Measurements from ENCODE around the gene MICALL2.
"Not testable (repeated sequence)": the region's sequence is repeated elsewhere in the genome, so short reads cannot be mapped to it uniquely, and the experiment has no call there.

Gene MICALL2

DNA sequence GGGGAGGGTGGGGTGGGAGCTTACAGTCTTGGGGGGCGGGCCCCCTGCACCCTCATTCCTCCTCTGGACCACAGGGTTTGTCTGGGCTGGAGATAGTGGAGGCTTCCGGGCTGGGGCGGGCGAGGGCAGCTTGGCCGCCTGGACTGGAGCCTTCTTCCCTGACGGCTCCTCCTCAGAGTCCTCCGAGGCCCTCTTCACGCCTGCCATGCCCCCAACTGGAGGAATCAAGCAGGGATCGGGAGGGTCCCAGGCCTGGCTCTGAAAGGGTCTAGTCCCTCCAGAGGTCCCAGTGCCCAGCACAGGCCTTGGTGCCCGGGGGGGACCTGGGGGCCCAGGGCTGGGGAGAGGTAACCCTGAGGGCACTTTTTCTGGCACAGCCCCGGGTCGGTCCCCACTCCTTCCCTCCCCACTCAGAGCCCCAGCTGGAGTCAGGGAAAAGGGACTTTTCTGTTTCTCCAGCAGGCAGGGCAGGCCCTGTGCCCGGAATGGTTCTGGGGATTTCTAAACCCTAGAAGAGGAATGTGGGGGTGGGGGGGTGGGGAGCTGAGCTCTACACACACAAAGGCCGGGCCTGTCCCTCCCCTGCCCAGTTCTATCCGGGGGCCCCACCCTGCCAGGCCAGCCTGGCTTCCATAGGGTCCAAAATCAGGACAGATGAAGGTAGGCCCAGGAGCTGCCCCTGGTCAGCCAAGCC, 11.6 kb downstream of the MICALL2 start:
- no peak for DNase-seq (ENCODE audit: low read depth)

DNA sequence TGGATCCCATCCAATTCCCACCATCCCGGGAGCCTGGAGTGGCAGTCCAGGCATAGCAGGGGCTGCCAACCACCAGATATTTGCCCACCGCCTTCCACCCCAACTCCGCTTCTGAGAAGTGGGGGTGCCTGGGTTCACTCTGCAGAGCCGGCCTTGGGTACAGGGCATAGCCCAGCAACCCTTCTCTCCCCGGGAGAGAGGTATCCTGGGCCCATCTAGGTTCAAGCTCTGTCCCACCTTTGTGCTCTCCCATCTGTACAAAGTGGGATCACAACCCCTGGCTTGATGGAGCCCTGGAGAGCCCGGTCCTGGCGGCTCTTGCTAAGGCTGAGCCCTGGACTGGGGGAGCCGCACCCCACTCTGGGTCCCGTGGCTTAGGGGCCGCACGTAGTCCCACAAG, 12.2 kb downstream of the MICALL2 start:
- no peak for DNase-seq (ENCODE audit: low read depth)

DNA sequence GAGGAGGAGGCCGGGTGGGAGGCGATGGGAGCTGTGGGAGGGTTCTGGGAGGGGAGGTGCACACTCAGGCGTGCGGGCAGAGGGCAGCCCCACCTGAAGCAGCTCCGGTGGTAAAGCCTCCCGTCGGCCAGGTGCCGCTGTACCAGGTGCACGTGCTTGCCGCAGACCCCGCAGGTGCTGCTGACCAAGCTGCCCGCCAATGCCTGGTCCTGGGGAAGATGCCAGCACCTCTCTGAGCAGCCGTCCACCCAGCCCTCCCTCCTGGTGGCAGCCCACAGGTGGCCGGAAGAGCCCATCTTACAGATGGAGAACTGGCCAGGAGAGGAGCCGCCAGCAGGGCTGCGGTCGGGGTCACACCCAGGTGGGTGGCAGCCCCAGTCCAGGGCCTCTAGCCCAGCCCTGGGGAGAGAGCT, 12.6 kb downstream of the MICALL2 start:
- no peak for DNase-seq (ENCODE audit: low read depth)

DNA sequence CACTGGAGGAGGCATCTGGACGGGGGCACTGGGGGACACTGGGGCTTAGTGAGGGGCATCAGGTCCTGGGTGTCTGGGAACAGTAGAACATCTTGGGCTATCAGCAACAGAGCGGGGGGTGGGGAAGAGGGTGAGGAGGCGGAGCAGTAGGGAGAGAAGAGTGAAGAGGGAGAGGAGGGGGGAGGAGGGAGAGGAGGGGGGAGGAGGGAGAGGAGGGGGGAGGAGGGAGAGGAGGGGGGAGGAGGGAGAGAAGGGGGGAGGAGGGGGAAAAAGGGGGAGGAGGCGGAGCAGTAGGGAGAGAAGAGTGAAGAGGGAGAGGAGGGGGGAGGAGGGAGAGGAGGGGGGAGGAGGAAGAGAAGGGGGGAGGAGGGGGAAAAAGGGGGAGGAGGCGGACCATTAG, 13.2 kb downstream of the MICALL2 start:
- not testable (repeated sequence) for DNase-seq (ENCODE audit: low read depth)

DNA sequence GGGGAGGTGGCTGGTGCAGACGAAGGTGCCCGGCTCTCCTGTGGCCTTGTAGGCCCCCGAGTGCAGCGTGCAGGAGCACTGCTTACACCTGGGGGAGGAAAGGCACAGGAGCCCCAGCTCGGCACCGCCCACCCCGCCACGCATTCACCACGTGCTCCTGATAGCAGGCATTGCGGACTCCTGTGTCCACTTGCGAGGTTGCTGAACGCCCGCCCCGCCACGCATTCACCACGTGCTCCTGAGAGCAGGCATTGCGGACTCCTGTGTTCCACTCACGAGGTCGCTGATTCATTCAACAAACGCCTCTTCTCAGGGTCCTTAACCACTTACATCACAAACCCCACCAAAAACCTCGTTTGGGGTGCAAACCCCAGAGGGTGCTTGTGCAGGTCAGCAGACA, 13.9 kb downstream of the MICALL2 start:
- no peak for DNase-seq (ENCODE audit: low read depth)

DNA sequence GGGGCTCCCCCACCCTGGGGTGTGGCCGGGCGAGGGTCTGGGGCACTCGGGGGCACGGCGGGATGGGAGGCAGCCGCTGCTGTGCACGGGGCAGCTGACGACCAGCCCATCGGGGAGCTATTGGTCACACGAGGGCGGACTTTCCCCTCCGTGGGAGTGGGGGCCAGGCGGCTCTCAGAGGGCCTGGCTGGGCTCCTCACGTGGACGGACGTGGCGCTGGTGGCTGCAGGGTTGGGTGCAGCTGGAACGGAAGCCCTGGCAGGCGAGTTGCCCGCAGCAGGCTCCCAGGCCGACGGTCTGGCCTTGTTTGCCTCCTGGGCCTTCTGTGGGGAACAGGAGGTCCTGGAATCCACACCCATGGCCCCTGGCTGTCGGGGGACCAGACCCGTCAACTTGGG, 14.3 kb downstream of the MICALL2 start:
- DNase-seq (ENCODE audit: low read depth): no peak

DNA sequence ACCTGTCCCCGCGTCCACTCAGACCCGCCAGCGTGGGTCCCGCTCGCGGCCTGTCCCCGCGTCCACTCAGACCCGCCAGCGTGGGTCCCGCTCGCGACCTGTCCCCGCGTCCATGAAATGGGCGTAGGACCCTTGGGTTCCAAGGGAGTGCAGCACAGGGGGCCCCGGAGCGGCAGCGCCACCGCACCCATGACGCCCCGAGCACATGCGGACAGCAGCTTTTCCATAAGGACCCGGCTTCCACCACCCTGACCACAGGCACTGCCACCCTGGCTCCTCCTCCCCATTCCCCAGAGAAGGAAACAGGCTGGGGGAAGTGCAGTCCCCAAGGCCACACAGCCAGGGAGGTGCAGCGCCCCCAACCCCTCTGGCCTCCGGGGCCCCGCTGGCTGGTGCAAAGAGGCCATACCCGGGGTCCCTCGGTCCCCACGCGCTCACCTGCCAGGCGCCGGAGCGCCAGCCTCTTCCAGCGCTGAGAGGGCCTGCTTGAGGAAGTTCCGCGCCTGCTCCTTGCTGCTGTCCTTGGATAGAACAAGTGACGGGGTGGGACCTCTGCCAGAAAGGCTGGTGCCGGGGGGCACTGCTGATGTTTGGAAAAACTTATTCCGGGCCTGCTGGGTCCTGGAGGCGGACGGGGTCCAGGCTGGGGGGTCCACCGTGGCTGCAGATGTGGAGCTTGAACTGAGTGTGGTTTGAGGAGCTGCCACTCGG, 14.9 kb downstream of the MICALL2 start:
- DNase-seq (ENCODE audit: low read depth): no peak

DNA sequence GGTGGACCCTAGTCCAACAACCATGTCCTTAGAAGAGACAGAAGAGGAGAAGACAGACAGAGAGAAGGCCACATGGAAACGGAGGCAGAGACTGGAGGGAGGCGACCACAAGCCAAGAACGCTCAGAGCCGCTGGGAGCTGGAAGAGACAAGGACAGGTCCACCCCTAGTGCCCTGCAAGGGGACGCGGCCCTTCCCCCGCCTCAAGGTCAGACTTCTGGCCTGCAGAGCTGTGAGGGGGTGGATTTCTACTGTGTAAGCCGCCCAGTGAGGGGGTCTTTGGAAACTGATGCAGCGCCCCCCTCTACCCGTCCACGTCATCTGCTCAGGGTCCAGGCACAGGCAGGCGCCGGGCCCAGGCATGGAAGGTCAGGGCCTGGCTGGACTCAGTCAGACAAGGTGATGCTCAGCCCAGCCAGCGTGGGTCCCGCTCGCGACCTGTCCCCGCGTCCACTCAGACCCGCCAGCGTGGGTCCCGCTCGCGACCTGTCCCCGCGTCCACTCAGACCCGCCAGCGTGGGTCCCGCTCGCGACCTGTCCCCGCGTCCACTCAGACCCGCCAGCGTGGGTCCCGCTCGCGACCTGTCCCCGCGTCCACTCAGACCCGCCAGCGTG, 15.6 kb downstream of the MICALL2 start:
- not testable (repeated sequence) for DNase-seq (ENCODE audit: low read depth)

DNA sequence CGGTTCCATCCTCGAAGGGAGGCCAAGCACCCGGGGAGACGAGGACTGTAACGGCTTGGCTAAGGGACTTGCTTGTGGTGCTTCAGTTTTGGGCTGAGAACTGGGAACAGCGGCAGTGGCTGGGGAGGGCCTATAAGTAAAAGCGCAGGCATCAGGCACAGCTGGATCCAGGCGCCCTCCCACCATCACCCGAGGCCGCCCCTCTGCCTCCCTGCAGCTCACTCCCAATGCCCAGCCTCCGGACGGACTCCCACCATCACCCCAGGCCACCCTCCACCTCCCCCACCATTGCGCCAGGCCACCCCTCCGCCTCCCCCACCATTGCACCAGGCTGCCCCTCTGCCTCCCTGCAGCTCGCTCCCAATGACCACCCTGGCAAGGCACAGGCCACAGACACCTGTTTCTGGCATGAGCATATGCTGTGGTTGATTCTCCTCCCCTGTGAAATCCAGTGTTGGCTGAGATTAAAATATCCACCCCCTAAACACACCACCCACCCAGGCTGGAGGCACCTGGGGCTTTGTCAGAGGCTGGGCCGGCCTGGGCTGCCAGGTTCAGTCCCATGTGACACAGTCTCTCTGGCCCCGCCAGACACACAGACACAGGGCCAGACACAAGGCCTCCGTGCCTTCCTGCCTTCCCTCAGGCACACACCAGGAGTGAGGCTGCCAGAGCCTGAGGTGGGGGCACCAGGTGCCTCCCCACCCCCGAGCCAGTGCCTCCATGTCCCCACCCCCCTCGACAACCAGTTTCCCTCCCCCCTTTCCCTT, 16.7 kb downstream of the MICALL2 start:
- no peak for DNase-seq (ENCODE audit: low read depth)

DNA sequence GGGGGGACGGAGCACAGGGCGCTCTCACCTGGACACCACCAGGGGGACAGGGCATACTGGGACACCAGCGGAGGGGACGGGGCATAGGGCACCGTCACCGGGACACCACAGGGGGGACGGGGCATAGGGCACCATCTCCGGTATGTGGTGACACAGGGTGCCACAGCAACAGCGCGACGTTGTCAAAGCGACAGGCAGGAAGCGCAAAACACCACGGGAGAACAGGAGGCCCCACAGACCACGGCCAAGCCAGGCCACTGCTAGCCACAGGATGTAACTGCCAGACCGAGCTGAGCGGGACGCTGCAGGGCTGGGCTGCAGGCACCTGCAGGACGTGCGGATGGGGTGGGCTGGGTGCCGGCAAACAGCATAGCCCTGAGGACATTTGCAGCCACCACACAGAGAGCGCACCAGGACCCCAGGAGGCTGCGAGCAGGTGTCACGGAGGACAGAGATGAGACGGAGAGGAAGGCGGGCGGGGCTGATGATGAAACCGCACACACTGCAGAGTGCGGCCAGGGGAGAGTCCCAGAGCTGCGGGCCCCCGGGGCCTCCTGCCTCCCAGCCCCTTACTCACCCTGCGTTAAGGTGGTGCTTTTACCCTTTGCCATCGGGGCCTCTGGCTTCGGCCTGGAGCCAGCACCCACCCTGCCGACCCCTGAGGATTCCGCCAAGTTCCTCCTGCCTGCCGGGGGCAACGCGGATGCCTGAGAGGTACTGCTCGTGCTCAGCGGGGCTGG, 17.5 kb downstream of the MICALL2 start:
- DNase-seq (ENCODE audit: low read depth): no peak

DNA sequence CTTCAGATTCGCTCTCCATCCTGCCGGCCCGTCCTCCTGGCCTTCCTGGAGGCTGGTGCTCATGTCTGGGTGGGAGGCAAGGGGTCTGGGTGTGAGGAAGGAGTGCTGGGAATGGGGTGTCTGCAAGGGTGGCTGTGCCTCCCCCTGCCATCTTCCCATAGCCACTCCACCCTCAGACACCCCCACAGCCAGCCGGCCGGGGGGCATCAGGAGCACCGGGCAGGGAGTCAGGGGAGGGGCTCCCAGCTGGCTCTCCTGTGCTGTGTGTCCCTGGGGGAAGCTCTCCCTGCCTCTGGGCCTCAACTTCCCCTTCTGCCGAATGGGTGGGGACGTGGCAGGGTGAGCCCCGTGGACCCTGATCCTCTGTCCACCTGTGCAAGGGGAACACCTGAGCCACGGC, 18.6 kb downstream of the MICALL2 start:
- no peak for DNase-seq (ENCODE audit: low read depth)

DNA sequence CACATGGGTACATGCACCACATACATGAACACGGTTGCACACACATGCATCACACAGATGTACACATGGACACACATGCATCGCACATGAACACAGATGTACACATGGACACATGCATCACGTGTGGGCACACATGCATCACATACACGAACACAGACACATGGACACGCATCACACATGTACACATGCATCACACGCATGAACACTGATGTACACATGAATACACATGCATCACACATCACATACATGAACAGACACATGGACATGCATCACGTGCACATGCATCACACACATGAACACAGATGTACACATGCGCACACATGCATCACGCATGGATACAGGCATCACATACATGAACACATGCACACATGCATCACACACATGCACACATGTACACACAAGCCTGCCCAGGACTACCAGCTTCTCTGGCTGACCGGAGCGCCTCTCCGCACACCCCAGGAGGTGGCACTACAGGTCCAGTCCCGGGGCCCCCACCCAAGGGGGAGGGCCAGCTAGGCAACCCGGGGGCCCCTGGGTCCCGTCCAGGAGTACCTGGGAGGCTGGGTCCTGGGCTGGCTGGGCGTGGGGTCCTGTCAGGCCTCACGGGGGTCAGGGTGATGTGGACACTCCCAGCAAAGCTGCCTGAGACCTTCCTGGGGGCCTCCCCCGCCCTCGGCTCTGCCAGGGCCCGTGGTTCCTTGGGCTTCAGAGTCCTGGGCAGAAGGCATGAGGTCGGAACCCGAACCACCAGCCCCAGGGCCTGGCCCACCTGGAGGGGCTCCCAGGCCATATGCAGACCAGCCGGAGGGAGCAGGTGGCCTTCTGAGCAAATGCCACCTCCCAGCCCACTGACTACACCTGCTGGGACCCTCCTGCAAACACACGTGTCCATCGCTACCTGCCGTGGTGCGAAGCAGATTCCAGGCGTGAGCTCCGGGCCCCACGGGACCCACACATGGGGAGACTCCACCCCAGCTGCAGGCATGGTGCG, 19.6 kb downstream of the MICALL2 start:
- DNase-seq (ENCODE audit: low read depth): no peak

DNA sequence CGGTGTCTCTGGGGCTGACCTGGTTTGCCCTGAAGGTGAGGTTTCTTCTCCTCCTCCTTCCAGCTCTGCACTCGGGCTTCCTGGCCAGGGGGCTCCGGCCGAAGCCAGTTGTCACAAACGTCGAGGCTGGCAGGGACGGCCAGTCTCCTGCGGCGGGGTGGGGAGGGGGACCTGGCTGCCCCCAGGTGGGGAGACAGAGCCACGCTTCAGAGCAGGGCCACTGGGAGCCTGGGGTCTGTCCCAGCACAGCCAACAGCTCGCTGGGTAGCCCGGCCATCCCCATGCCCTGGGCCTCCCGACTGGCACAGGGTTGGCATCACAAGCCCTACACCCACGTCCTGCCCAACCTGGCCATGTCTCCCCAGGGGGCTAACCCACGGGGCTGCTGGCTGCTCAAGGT, 20.4 kb downstream of the MICALL2 start:
- no peak for DNase-seq (ENCODE audit: low read depth)

DNA sequence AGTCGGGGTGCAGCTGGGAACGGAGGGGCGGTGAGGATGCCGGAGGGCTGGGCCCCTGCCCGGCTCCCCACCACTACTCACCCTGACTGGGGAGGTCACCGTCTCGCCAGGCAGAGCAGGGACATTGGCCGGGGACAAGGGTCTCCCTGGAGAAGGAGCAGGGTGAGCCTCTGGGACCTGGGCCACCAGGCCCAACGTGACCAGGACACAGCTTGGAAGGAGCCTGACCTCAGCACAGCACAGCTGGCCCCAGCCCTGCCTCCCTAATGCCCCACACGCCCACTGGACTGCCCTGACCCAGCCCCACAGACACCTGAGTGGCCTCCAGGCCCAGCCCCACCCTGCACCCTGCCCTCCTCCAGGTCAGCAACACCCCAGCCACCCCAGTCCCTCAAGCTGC, 21.1 kb downstream of the MICALL2 start:
- no peak for DNase-seq (ENCODE audit: low read depth)

DNA sequence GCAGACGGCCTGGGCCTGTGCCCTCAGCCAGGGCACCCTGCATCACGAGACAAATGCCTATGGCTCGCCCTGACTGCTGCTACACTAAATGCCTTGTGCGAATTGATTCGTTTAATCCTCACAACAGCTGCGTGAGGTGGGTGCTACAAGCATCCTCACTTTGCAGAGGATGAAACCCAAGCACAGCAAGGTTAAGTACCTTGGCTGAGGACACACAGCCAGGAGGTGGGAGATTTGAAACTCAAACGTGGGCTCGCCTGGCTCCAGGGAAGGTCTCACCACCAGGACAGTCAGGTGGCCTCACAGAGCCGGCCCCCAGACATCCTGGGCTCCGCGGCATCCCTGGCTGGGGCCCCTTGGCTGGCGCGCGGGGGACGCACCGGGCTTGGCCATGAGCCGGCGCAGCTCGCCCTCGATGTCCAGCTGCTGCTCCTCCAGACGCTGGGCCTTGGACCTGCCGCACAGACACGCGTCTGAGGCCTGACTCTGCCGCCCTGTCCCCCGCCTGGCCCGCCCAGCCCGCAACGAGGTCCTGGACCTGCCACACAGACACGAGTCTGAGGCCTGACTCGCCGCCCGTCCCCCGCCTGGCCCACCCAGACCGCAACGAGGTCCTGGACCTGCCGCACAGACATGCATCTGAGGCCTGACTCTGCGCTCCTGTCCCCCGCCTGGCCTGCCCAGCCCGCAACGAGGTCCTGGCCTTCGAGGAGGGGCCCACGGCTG, 22.0 kb downstream of the MICALL2 start:
- DNase-seq (ENCODE audit: low read depth): no peak

DNA sequence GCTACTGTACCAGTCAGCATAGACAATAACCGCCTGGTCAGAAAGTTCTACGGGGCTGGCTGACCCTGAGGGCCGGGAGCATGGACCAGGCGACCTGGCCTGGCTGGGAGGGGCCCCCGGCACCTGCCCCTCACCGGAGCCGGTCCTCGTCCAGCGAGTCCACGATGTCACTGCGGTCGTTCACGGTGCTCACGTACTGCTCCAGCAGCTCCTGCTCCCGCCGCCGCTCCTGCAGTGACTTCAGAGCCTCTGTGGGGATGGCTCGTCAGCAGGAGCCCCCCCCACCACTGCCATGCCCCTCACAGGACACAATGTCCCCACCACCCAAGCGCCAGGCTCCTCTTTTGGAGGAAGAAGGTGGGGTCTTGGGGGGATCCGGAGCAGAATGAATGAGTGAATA, 22.7 kb downstream of the MICALL2 start:
- DNase-seq (ENCODE audit: low read depth): no peak

DNA sequence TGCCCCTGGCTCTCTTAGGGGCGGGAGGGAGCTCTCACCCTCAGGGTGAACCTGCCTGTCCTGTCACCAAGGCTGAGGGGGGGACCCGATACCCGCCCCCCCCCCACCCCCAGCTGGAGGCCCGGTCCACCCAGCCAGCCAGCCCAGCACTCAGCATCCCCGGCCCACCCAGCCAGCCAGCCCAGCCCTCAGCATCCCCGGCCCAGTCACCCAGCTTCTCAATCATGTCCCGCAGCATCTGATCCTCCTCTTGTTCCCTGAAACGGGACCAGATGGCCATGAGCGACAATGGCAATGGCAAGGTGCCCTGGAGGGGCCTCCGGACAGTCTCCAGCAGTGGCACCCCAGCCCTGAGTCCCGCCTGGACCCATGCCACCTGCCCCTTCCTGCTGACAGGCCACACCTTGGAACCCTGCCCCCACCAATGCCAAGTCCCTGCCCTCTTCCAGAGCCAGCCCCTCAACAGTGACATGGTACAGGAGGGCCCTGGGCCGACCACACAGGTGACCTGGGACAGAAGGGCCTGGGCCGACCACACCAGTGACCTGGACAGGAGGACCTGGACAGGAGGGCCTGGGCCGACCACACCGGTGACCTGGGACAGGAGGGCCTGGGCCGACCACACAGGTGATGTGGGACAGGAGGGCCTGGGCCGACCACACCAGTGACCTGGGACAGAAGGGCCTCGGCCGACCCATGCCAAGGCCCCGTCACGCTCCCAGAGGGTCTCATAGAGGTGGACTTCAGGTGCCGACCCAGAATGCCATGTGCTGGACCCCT, 24.2 kb downstream of the MICALL2 start:
- no peak for DNase-seq (ENCODE audit: low read depth)

DNA sequence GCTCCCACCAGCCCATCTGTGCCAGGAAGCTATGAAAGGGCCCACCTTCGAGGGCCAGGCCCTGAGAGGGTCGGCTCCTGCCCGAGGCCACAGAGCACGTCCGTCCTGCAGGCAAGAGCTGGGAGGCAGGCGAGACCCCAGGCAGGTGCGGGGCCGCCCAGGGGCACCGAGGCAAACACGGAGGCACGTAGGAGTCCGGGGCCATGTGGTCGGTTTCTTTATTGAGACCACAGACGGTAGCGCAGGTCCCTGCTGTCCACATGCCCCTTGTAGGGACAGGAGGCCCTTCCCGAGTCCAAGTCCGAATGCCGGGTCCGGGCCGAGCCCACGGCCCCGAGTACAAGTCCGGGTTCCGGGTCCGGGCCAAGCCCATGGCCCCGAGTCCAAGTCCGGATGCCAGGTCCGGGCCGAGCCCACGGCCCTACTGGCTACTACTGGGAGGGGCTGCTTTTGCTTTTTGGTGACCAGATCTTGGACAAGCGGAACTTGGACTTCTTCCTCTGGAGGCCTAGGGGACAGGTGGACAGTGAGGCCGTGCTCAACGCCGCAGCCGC, 25.0 kb downstream of the MICALL2 start:
- DNase-seq (ENCODE audit: low read depth): no peak

Measured in stimulated activated CD8-positive, alpha-beta memory T cell treated with anti-CD3 and anti-CD28 coated beads, Interleukin-15, amount 100 ng/mL, for 24 hours (primary cell).